Measurements from ENCODE around the gene RPLP2.

RPLP2 gene

DNA sequence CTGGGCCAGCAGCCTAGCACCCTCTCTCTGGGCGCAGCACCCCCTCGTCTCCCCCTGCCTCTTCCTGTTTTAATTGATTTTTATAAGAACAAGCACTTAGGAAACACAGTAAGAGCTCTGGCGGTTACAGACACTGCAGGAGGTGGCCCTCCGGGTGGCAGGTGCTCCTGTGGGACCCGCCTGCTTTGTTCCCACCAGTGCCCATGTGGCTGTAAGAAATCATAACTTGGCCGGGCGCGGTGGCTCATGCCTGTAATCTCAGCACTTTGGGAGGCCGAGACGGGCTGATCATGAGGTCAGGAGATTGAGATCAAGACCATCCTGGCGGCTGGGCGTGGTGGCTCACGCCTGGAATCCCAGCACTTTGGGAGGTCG is 51.3 kb downstream of the RPLP2 start:
- no peak overlapping the region for H3K4me3 ChIP-seq
- no peak overlapping the region for H3K27ac ChIP-seq
- TF ChIP-seq, protein P1, sequence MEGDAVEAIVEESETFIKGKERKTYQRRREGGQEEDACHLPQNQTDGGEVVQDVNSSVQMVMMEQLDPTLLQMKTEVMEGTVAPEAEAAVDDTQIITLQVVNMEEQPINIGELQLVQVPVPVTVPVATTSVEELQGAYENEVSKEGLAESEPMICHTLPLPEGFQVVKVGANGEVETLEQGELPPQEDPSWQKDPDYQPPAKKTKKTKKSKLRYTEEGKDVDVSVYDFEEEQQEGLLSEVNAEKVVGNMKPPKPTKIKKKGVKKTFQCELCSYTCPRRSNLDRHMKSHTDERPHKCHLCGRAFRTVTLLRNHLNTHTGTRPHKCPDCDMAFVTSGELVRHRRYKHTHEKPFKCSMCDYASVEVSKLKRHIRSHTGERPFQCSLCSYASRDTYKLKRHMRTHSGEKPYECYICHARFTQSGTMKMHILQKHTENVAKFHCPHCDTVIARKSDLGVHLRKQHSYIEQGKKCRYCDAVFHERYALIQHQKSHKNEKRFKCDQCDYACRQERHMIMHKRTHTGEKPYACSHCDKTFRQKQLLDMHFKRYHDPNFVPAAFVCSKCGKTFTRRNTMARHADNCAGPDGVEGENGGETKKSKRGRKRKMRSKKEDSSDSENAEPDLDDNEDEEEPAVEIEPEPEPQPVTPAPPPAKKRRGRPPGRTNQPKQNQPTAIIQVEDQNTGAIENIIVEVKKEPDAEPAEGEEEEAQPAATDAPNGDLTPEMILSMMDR (IDR thresholded peaks at IDR 0.05): no peak
- no peak for DNase-seq (ENCODE audit: low spot score)

DNA sequence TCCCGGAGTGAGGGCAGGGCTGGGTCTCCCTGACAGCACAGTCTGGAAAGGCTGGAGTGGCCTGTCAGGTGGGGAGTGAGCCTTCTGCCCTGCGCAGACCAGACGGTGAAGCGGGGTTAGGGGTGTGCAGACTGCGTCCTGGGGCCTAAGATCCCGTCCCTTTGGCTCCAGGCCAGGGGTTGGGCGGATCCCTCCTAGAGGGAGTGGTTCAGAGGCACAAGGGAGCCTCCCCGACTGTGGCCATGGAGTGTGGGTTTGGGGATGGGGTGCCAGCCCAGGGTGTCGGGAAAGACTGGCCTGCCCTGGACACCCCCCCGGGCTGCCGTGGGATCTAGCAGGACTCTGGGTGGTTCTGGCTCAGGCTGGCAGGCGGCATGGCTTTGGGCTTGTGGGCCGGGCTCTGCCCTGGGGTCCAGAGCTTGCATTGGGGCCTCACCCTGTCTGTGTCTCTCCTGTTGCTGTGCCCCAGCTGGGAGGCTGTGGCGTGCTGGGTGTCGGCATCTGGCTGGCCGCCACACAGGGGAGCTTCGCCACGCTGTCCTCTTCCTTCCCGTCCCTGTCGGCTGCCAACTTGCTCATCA is 52.4 kb downstream of the RPLP2 start:
- H3K27ac ChIP-seq: peak overlapping the region in 1 of 2 donors; percentile 31
- H3K4me3 ChIP-seq: no peak overlapping the region
- no peak for DNase-seq (ENCODE audit: low spot score)
- TF ChIP-seq, protein P1 (IDR thresholded peaks at IDR 0.05): no peak

Measured in coronary artery (tissue), 2 donors.